Uterus (tissue), 2 donors: ENCODE measurements around the gene WTIP.

Experiments used
- POLR2A ChIP-seq, 2 donors: fragments of 450-650 bp; IDR thresholded peaks; one replicate each; pipeline ENCODE4 v1.6.1; 2016; ENCODE audit warnings: antibody characterized with exemption in 2 of 2, mild to moderate bottlenecking in 1 of 2, moderate library complexity in 1 of 2
- TF ChIP-seq, protein P1 (sequence below), 4 experiments: fragments of 200-600 bp in 2 of 4; fragments of 450-650 bp in 2 of 4; sonication (generic) in 2 of 4; IDR thresholded peaks; one replicate each; pipeline ENCODE4 v1.5.1; 2016 to 2019; ENCODE audit warnings: antibody characterized with exemption in 4 of 4, mild to moderate bottlenecking in 2 of 4, moderate library complexity in 1 of 4

DNA sequence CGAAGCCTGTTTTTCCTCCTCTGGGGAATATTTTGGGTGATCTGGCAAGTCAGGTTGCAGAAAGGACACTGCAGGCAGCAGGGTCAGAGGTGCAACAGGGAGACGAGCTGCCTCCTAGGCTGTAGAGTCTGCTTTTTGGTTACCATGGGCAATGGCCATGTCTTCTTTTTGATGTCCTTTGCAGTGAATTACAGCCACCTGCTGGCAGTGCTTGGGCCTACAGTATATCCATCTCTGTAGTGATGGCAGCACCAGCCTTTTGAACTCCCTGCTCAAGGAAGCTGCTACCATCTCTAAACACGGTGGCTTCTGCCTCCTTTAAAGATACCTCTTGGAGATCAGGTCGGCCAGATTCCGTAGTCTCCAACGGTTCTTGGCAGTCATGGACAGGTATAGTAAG, 73.9 kb downstream of the WTIP start:
- TF ChIP-seq, protein P1, sequence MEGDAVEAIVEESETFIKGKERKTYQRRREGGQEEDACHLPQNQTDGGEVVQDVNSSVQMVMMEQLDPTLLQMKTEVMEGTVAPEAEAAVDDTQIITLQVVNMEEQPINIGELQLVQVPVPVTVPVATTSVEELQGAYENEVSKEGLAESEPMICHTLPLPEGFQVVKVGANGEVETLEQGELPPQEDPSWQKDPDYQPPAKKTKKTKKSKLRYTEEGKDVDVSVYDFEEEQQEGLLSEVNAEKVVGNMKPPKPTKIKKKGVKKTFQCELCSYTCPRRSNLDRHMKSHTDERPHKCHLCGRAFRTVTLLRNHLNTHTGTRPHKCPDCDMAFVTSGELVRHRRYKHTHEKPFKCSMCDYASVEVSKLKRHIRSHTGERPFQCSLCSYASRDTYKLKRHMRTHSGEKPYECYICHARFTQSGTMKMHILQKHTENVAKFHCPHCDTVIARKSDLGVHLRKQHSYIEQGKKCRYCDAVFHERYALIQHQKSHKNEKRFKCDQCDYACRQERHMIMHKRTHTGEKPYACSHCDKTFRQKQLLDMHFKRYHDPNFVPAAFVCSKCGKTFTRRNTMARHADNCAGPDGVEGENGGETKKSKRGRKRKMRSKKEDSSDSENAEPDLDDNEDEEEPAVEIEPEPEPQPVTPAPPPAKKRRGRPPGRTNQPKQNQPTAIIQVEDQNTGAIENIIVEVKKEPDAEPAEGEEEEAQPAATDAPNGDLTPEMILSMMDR (IDR thresholded peaks at IDR 0.05) = no peak
- TF ChIP-seq POLR2A (IDR thresholded peaks at IDR 0.05) = no peak
